ENCODE results near the gene AOX1. TPM values are rescaled to one million over a fixed set of nuclear protein-coding genes. Genes with fewer than 3 reads are reported as not detected.
"Not testable (repeated sequence)": the region's sequence is repeated elsewhere in the genome, so short reads cannot be mapped to it uniquely, and the experiment has no call there.

AOX1 gene
- total RNA-seq, 1 experiment from 2014 or later: 0.71 TPM

DNA sequence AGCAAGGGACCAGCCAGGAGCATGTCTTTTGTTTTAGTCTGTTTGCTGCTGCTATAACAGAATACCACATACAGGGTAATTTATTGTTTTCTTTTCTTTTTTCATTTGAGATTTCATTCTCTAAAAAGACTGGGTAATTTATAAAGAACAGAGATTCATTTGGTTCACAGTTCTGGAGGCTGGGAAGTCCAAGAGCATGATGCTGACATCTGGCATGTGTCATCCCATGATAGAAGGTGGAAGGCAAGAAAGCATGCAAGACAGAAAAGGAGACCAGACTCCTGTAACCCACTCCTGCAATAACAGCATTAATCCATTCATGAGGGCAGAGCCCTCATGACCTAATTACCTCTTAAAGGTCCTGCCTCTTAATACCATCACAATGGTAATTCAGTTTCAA, 45.0 kb upstream of the AOX1 start:
- no peaks in the 10 kb centered on the region for H3K27me3 ChIP-seq (ENCODE audit: insufficient read depth, low read length)
- no peak overlapping the region for H3K4me2 ChIP-seq (ENCODE audit: low read length)
- no peak for TF ChIP-seq POLR2A (IDR thresholded peaks at IDR 0.05; ENCODE audit: borderline replicate concordance, extremely low read depth, insufficient read depth, insufficient read length)
- no peak for TF ChIP-seq CBX3 (IDR thresholded peaks at IDR 0.05; ENCODE audit: low read depth)
- no peak for TF ChIP-seq EZH2 (IDR thresholded peaks at IDR 0.05)
- TF ChIP-seq EZH2phosphoT487 (IDR thresholded peaks at IDR 0.05; ENCODE audit: borderline replicate concordance): no peak
- TF ChIP-seq ZNF274 (IDR thresholded peaks at IDR 0.05; ENCODE audit: low read depth, low read length): no peak
- TF ChIP-seq CTCF (IDR thresholded peaks at IDR 0.05 in 2 of 3, conservative IDR thresholded peaks at IDR 0.05 in 1 of 3; ENCODE audit: borderline replicate concordance in 1 of 3, insufficient read depth in 1 of 3, low read depth in 2 of 3, low read length in 2 of 3): no peak
- TF ChIP-seq SRF (IDR thresholded peaks at IDR 0.05; ENCODE audit: low read depth): no peak
- no peak for TF ChIP-seq YY1 (IDR thresholded peaks at IDR 0.05; ENCODE audit: extremely low read depth, insufficient replicate concordance, low read depth, low read length)
- no peak for TF ChIP-seq RAD21 (IDR thresholded peaks at IDR 0.05; ENCODE audit: low read depth)
- TF ChIP-seq, protein P1, sequence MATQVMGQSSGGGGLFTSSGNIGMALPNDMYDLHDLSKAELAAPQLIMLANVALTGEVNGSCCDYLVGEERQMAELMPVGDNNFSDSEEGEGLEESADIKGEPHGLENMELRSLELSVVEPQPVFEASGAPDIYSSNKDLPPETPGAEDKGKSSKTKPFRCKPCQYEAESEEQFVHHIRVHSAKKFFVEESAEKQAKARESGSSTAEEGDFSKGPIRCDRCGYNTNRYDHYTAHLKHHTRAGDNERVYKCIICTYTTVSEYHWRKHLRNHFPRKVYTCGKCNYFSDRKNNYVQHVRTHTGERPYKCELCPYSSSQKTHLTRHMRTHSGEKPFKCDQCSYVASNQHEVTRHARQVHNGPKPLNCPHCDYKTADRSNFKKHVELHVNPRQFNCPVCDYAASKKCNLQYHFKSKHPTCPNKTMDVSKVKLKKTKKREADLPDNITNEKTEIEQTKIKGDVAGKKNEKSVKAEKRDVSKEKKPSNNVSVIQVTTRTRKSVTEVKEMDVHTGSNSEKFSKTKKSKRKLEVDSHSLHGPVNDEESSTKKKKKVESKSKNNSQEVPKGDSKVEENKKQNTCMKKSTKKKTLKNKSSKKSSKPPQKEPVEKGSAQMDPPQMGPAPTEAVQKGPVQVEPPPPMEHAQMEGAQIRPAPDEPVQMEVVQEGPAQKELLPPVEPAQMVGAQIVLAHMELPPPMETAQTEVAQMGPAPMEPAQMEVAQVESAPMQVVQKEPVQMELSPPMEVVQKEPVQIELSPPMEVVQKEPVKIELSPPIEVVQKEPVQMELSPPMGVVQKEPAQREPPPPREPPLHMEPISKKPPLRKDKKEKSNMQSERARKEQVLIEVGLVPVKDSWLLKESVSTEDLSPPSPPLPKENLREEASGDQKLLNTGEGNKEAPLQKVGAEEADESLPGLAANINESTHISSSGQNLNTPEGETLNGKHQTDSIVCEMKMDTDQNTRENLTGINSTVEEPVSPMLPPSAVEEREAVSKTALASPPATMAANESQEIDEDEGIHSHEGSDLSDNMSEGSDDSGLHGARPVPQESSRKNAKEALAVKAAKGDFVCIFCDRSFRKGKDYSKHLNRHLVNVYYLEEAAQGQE (IDR thresholded peaks at IDR 0.05; ENCODE audit: low read depth): no peak
- no peak for TF ChIP-seq SIN3A (IDR thresholded peaks at IDR 0.05; ENCODE audit: low read depth)
- no peak for TF ChIP-seq ZFX (IDR thresholded peaks at IDR 0.05)
- no peak for TF ChIP-seq SP1 (IDR thresholded peaks at IDR 0.05; ENCODE audit: low read depth)
- no peak for TF ChIP-seq ZBTB33 (IDR thresholded peaks at IDR 0.05; ENCODE audit: extremely low read depth, insufficient replicate concordance, low read length)
- no peak for TF ChIP-seq EGR1 (IDR thresholded peaks at IDR 0.05; ENCODE audit: low read depth)
- ChIA-PET POLR2A (no interaction called here), CTCF (no interaction called here), RAD21 (ENCODE audit: low non-redundant PET in 1 of 2, low total read pairs in 2 of 2, uncharacterized antibody in 2 of 2, unreplicated experiment in 2 of 2) (no interaction called here)
- H2AFZ ChIP-seq (ENCODE audit: low read depth, low read length, poor library complexity, severe bottlenecking): no peak overlapping the region
- H3K36me3 ChIP-seq (ENCODE audit: control insufficient read depth in 1 of 2, insufficient read depth in 2 of 2, low read length in 2 of 2): peaks cover 9 to 43% of the 10 kb centered on the region in 2 experiments; a peak in 3 of 4 replicates
- no peak overlapping the region for H3K4me3 ChIP-seq (replicated peaks in 1 of 2; ENCODE audit: low read depth in 1 of 2, low read length in 2 of 2)
- no TSS peak for BruUV-seq (replicated peaks)
- ATAC-seq (no peak), DNase-seq (ENCODE audit: low read depth, low spot score) (no peak)
- no peaks in the 10 kb centered on the region; a peak in 1 of 4 replicates for H3K9me3 ChIP-seq (ENCODE audit: control insufficient read depth in 1 of 2, insufficient read depth in 1 of 2, low read depth in 1 of 2, low read length in 2 of 2)
- H3K9ac ChIP-seq (ENCODE audit: low read length): no peak overlapping the region
- no peaks in the 10 kb centered on the region for H3K79me2 ChIP-seq (ENCODE audit: insufficient read depth, low read length)
- no peaks in the 10 kb centered on the region for H3K4me1 ChIP-seq (ENCODE audit: control insufficient read depth in 1 of 2, insufficient read depth in 2 of 2, low read length in 2 of 2)
- H3K9me2 ChIP-seq (ENCODE audit: insufficient read depth): no peaks in the 10 kb centered on the region
- H4K20me1 ChIP-seq (ENCODE audit: insufficient read depth): no peaks in the 10 kb centered on the region
- no peak overlapping the region for H3K27ac ChIP-seq (ENCODE audit: low read depth, low read length)
- intact Hi-C loops (cut with micrococcal nuclease): no loop called here

GRCh38 chr2:200566596-200566995, 19.2 kb upstream of the AOX1 start:
- BruUV-seq (replicated peaks); intact Hi-C loops (cut with micrococcal nuclease); DNase-seq (ENCODE audit: low read depth, low spot score); H2AFZ ChIP-seq (ENCODE audit: low read depth, low read length, poor library complexity, severe bottlenecking); ATAC-seq; H3K9me2 ChIP-seq (ENCODE audit: insufficient read depth); H3K27me3 ChIP-seq (ENCODE audit: insufficient read depth, low read length); H3K36me3 ChIP-seq (ENCODE audit: control insufficient read depth in 1 of 2, insufficient read depth in 2 of 2, low read length in 2 of 2); H3K9ac ChIP-seq (ENCODE audit: low read length); H3K4me2 ChIP-seq (ENCODE audit: low read length); H4K20me1 ChIP-seq (ENCODE audit: insufficient read depth); H3K4me1 ChIP-seq (ENCODE audit: control insufficient read depth in 1 of 2, insufficient read depth in 2 of 2, low read length in 2 of 2); H3K9me3 ChIP-seq (ENCODE audit: control insufficient read depth in 1 of 2, insufficient read depth in 1 of 2, low read depth in 1 of 2, low read length in 2 of 2); H3K79me2 ChIP-seq (ENCODE audit: insufficient read depth, low read length); POLR2A ChIA-PET; RAD21 ChIA-PET (ENCODE audit: low non-redundant PET in 1 of 2, low total read pairs in 2 of 2, uncharacterized antibody in 2 of 2, unreplicated experiment in 2 of 2); H3K4me3 ChIP-seq (replicated peaks in 1 of 2; ENCODE audit: low read depth in 1 of 2, low read length in 2 of 2); H3K27ac ChIP-seq (ENCODE audit: low read depth, low read length): not testable (repeated sequence)
- CTCF ChIA-PET: interaction anchor here (1.0 kb wide), 1 partner anchor 12 kb away, joined by 3 read pairs; no protein-coding TSS in a partner anchor
